NCI-H2227 (cell line): ENCODE data around the gene MEGF8.
A peak's percentile ranks its signal among the peaks of the same experiment; 100 is the strongest.

ENCODE experiments used
- DNase-seq: peaks from one replicate; lab custom pipeline; 2025; ENCODE audit not compliant: unreplicated experiment; lab: John Stamatoyannopoulos, UW

Gene MEGF8

DNA sequence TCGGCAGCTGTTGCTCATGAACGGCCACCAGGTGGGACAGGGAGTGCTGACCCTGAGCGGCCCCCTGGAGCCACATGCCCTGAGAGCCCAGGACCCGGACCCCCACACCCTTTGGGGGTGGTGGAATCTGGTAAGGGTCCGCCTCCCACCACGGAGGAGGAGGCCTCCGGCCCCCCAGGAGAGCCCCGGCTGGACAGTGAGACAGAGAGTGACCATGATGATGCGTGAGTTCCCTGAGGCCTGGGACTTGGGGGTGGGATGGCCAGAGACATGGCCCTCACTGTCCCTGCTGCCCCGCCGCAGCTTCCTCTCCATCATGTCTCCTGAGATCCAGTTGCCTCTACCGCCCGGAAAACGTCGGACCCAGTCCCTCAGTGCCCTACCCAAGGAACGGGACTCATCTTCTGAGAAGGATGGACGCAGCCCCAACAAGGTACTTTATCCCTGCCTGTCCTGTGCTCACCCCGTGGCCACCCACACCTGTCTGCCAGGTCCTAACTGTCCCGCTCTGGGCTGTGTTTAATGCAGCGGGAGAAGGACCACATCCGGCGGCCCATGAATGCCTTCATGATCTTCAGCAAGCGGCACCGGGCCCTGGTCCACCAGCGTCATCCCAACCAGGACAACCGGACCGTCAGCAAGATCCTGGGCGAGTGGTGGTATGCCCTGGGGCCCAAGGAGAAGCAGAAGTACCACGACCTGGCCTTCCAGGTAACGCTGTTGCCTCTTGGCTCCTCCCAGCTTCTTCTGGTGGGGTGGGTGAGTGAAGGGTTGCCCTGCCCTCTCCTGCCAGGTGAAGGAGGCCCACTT lies 38.2 kb upstream of the MEGF8 start:
- DNase-seq = no peak

DNA sequence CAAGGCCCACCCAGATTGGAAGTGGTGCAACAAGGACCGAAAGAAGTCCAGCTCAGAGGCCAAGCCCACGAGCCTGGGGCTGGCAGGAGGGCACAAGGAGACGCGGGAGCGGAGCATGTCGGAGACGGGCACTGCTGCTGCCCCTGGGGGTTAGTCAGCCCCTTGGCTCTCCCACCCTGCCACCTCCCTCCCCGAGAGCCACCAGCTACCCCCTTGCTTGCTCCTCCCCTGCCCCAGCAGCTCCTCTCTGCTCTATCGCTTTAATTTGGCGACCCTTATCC lies 37.7 kb upstream of the MEGF8 start:
- DNase-seq = no peak

- no peak for DNase-seq
These were observed 37.0 kb upstream of the MEGF8 start for GRCh38 chr19:42288387-42288786.

DNA sequence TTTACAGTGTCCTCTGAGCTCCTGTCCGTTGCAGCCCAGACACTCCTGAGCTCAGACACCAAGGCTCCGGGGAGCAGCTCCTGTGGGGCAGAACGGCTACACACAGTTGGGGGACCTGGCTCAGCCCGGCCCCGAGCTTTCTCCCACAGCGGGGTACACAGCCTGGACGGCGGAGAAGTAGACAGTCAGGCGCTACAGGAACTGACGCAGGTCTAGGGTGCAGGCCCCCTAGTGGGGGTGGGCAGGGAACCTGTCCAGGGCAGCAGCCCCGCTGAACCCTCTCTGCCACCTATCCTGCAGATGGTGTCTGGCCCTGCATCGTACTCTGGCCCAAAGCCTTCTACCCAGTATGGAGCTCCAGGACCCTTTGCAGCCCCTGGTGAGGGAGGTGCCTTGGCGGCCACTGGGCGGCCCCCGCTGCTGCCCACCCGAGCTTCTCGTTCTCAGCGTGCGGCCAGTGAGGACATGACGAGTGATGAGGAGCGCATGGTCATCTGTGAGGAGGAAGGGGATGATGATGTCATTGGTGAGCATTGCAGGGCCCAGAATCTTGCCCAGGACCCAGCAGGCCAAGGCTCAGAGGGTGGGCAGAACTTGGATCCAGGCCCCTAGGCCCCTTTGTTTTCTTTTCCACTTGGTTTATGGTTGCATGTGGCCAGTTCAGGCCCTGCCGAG lies 36.4 kb upstream of the MEGF8 start:
- no peak for DNase-seq

GRCh38 chr19:42289556-42290041 lies 35.8 kb upstream of the MEGF8 start:
- DNase-seq = no peak

DNA sequence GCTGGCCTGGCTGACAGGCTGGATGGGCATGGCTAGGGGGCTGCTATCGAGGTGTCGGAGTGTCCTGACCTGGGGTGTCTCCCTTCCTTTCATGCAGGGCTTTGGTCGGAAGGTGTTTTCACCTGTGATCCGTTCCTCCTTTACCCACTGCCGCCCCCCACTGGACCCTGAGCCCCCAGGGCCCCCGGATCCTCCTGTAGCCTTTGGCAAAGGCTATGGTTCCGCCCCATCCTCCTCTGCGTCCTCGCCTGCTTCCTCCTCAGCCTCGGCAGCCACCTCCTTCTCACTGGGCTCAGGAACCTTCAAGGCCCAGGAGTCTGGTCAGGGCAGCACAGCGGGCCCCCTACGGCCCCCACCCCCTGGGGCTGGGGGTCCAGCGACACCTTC lies 35.3 kb upstream of the MEGF8 start:
- no peak for DNase-seq

DNA sequence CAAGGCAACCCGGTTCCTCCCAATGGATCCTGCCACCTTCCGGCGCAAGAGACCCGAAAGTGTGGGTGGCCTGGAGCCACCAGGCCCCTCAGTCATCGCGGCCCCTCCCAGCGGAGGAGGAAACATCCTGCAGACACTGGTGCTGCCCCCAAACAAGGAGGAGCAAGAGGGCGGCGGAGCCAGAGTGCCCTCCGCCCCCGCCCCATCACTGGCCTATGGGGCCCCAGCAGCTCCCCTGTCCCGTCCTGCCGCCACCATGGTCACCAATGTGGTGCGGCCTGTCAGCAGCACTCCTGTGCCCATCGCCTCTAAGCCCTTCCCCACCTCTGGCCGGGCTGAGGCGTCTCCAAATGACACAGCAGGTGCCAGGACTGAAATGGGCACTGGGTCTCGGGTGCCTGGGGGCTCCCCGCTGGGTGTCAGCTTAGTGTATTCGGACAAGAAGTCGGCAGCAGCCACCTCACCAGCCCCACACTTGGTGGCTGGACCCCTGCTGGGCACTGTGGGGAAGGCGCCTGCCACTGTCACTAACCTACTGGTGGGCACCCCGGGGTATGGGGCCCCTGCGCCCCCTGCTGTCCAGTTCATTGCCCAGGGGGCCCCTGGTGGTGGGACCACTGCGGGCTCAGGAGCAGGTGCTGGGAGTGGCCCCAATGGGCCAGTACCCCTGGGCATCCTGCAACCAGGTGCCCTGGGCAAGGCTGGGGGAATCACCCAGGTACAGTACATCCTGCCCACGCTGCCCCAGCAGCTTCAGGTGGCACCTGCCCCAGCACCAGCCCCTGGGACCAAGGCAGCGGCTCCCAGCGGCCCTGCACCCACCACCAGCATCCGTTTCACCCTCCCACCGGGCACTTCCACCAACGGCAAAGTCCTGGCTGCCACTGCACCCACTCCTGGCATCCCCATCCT lies 34.7 kb upstream of the MEGF8 start:
- peak; percentile 61 for DNase-seq

DNA sequence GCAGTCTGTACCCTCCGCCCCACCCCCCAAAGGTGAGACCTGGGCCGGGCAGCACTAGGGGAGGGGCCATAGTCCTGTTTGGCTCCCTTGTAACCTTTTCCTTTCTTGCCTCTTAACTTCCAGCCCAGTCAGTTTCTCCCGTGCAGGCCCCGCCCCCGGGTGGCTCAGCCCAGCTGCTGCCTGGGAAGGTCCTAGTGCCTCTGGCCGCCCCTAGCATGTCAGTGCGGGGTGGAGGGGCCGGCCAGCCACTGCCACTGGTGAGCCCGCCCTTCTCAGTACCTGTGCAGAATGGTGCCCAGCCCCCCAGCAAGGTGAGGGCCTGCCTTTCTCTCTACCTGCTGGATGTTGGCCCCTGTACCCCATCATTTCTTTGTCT lies 34.0 kb upstream of the MEGF8 start:
- peak; percentile 77 for DNase-seq

DNA sequence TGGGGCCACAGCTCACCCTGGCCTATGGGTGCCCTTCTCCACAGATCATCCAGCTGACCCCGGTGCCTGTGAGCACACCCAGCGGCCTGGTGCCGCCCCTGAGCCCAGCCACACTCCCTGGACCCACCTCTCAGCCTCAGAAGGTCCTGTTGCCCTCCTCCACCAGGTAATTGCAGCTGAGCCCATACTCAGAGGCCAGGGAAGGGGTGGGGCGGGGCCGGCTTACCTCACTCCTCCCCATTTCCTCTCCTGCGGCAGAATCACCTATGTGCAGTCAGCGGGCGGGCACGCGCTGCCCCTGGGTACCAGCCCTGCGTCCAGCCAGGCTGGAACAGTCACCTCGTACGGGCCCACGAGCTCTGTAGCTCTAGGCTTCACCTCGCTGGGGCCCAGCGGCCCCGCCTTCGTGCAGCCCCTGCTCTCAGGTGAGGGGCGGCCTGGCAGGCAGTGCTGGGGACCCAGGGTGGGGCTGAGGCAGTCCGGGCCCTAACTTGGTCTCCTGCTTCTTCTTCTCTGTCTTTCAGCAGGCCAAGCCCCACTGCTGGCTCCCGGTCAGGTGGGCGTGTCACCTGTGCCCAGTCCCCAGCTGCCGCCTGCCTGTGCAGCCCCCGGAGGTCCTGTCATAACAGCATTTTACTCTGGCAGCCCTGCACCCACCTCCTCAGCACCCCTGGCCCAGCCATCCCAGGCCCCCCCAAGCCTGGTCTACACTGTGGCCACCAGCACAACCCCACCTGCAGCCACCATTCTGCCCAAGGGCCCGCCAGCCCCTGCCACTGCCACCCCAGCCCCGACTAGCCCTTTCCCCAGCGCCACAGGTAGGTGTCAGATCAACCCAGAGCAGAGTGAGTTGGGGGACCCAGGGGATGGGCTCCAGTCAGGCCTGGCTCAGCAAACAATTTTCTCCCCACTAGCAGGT lies 33.1 kb upstream of the MEGF8 start:
- DNase-seq = no peak

GRCh38 chr19:42292963-42293362 lies 32.5 kb upstream of the MEGF8 start:
- no peak for DNase-seq

DNA sequence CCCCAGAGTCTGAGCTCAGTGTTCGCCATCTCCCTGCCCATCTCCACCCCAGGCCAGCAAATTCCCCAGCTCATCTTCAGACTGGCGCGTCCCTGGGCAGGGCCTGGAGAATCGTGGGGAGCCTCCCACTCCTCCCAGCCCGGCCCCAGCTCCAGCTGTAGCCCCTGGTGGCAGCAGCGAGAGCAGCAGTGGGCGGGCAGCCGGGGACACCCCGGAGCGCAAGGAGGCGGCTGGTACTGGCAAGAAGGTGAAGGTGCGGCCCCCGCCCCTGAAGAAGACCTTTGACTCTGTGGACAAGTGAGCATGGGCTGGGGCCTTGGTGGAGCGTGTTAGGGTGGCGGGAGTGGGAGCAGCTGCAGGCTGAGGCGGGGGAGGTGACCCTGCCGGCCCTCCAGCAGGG lies 31.9 kb upstream of the MEGF8 start:
- peak; percentile 75 for DNase-seq

DNA sequence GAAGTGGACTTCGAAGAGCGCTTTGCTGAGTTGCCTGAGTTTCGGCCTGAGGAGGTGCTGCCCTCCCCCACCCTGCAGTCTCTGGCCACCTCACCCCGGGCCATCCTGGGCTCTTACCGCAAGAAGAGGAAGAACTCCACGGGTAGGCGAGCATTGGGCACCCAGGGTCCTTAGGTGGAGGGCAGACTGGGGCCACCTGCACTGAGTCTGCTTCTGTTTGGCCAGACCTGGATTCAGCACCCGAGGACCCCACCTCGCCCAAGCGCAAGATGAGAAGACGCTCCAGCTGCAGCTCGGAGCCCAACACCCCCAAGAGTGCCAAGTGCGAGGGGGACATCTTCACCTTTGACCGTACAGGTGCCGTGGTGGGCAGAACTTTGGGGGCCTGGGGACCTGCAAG lies 31.5 kb upstream of the MEGF8 start:
- no peak for DNase-seq

DNA sequence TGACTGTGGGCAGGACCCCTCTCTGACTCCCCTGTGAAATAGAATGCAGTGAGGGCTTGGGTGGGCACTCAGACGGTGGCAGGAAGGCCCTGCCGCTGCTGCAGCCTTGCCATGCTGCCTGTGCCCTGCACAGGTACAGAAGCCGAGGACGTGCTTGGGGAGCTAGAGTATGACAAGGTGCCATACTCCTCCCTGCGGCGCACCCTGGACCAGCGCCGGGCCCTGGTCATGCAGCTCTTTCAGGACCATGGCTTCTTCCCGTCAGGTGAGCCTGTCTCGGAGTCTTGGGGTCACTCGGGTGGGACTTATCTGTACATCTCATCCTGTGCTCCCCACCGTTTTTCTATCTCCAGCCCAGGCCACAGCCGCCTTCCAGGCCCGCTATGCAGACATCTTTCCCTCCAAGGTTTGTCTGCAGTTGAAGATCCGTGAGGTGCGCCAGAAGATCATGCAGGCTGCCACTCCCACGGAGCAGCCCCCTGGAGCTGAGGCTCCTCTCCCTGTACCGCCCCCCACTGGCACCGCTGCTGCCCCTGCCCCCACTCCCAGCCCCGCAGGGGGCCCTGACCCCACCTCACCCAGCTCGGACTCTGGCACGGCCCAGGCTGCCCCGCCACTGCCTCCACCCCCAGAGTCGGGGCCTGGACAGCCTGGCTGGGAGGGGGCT lies 30.8 kb upstream of the MEGF8 start:
- no peak for DNase-seq

DNA sequence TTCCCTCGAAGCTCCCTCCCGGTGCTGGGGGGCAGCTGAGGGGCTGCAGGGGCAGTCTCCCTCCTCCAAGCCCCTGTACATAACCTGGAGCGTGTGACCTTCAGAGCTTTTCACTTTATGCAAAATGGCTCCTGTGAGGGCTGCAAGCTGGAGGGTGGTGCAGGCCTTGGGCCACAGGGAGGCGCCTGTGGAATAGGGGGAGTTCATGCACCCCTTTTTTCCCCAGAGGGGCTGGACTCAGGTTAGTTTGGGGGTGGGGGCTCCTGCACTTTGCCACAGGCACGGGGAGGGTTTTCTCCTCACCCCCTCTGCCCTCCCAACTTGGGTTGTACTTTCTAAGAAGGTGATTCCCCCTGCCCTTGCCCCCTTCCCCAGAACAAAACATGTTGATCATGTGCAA lies 30.1 kb upstream of the MEGF8 start:
- no peak for DNase-seq

DNA sequence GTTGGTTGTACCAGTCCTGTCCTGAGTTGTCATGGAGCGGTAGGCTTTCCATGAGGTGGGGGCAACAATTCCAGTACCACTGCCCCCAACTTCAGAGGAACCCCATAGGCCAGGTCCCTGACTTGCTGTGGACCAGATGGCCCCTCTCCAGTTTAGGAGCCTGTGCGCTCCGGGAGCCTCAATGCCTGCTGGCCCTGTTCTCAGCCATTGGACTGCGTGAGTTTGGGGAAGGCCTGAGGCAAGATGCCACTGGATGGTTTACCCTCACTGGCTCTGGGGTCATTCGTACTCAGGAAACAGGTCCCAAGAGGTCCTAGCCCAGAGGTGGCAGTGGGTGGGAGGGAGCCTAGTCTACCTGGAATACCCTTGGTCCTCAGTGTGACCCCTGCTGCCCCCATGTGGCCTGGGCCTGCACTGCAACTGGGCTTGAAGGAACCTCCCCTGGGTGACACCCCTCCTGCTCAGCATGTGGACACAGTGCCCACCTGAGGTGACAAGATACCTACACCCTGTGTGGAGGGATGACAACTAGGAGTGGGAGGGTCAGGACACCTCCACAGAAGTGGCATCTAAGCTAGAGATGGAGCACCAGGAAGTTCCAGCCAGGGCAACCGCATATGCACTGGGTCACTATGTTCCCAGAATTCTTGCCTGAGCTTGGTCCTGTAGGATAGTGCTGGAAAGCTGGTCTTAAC lies 29.5 kb upstream of the MEGF8 start:
- peak; percentile 95 for DNase-seq

DNA sequence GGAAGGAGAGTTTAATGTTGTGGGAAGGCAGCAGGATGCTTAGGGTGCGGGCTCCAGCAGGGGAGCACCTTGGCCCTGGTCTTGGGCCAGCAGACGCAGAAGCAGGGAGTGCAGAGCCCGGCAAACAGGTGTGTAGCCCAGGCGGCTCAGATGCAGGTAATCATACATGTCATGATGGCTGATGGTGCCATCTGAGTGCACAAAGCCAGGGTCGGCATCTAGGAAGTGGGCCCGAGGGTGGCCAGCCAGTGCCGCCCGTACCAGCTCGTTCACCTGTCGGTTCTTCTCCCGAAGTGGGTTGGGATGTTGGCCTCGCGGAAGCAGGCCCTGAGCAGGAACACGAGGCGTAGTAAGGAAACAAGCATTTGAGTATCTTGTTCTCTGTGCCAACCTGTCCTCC lies 28.4 kb upstream of the MEGF8 start:
- DNase-seq = no peak

DNA sequence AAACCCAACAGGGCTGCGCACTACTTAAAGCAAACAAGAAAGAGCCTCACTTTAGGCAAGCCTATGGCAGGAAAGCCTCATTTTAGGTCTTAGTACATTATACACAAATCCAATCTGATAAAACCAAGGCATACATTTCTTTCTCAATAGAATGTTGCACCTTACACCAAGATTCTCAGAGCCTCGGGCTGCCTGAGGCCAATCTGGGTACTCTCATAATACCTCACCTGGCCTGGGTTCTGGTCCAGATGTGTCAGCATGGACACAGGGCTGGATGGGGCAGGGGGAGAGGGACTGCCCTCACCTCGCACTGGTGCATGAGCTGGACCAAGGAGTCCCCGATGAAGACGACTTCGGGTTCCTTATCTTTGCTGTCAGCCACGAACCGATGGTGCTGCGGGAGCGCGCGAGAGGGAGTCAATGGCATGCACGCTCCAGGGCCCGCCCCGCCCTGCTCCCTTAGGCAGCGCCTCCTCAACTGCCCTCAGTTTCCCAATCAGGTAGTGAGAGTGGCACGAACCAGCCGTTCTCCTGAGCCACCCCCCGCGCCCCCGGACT lies 23.7 kb upstream of the MEGF8 start, which contains the start of gene PRR19:
Gene PRR19, plus strand, starts transcription at position 487 of the 558 bp plus-strand sequence. CDS start 7,453 bp downstream, outside the sequence.
- peak; percentile 82 for DNase-seq

GRCh38 chr19:42303101-42303464 lies 22.4 kb upstream of the MEGF8 start:
- DNase-seq = no peak

- no peak for DNase-seq
These were observed 21.6 kb upstream of the MEGF8 start for GRCh38 chr19:42303876-42304275.
